ENCODE results near the gene PTPRH.
"Not testable (repeated sequence)": the region's sequence is repeated elsewhere in the genome, so short reads cannot be mapped to it uniquely, and the experiment has no call there.

Gene PTPRH

DNA sequence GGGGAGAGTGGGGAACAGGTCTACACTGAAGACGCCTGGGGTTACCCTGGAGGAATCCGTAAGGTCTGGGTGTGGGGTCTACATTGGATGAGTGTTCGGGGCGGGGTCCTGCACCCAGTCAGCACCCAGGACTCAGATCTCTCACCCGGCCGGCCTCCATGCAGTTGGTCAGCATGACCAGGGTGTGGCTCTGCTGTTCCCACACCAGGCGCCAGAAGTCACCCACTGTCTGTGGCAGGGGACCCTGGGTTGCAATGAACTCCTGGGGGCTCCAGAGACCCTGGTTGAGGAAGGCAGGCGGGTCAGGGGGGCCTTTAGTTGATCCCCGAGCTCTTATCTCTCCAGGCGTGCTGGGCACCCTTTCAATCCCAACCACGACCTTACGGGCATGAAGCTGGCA, 23.2 kb downstream of the PTPRH start:
- no peak for DNase-seq (ENCODE audit: low spot score)

DNA sequence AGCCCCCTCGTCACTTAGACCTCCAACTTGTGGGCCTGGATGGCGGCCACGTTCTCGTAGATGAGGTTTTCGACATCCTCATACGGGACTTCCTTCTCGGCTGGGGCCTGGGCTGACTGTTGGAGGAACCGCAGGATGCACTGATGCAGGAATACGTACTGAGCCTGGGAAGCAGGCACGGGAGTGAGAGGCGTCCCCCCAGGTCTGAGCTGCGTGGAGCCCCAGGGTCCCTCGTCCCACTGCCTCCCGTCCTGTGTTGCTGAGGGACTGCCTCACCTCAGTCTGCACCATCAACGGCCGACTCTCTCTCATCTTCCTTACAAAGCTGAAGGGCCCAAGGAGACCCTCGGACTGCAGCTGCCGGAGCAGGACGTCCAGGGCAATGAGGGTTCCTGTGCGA, 27.6 kb downstream of the PTPRH start:
- DNase-seq (ENCODE audit: low spot score) = no peak

DNA sequence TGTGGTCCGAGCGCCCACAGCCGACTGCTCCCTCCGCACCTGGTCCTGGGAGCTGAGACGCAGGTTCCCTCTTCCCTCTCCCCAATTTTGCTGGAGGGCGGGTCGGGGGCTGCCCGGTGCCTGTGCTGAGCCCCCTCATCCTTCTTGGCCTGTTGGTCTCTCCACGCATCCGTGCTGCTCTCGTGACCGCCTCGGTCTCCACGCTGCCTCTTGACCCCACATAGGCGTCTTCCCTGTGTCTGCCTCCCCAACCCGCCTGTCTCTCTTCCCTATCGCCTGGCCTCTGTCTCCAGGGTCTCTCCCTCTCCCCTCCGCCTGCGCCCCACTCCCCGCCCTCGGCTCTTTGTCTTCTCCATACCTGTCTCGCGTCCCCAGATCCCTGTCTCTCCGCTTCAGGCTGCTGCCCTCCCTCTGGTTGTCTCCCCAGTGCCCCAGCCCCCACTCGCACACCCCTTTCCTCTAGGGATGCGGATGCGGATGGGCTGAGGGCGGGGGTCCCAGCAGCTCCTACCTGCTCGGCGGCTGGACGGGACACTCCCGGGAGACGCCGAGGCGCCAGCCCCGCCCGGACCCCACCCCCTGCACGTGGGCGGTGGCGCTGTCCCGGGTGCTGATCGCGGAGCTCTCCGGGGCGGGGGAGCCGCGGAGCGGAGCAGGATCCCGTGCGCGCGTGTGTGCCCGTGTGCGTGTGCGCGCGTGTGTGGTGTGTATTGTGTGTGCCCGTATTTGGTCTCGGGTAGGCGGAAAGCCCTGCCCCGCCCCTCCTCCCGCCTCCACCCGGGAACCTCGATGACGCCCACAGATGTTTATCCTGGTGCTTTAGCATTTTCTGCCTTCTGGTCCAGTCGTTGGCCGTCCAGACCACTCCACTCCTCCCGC, 29.5 kb downstream of the PTPRH start, which contains the start of gene SYT5:
TSS of gene SYT5 (minus strand) at position 684 of the 879 bp plus-strand sequence. CDS start 1,248 bp downstream, outside the sequence.
- peak; percentile 85 for DNase-seq (ENCODE audit: low spot score)

DNA sequence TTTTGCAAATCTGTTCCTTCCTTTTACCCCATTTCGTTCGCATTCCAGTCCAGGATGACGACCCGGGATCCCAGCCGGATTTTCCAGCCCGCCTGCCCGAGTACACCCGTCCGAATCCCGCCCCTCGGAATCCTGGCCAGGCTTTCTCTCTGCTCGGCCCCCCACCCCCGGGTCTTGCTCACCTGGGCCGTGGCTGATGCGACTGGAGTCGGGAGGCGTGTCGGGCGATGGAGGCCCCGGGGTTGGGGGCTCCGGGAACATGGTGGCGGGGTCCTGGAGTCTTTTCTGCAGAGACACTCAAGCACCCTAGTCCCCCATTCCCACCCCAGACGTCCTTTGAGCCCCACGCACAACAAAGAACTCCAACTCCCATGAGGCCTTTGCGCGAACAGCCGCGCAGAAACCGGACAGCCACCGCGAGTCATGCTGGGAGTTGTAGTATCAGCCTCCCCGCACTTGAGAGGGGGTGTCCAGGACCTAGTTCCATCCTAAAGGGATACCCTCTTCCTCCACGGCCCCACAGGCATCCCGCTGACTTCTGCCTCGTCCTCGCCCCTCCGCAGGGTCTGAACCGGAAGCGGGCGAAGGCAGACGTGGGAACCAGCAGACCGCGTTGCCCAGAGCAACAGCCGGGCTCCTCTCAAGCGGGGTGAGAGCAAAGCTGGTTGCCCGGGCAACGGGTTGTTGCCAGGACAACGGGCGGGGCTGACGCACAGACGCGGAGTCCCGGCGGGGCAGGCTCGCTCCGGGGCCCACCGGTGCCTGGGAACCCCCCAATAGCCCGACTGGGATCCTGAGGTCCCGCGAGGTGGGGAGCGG, 30.3 kb downstream of the PTPRH start:
- peak; percentile 93 for DNase-seq (ENCODE audit: low spot score)

DNA sequence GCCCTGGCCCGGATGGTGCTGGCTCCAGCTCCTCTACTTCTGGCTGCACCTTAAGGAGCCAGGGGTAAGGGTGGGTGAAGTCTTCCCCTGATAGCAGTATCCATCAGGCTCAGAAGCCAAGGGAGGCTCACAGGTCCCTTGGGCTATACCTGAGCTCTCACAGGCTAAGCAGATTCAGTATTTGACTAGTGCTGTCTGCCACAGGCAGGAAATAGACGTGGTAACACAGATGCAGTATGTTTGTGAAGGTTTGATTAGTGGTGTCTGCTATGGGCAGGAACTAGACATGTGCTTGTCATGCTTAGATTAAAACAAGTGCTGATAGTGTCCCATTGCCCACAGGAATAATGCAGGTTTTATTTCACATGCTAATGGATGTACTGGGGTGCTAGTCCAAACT, 33.2 kb downstream of the PTPRH start:
- no peak for DNase-seq (ENCODE audit: low spot score)

DNA sequence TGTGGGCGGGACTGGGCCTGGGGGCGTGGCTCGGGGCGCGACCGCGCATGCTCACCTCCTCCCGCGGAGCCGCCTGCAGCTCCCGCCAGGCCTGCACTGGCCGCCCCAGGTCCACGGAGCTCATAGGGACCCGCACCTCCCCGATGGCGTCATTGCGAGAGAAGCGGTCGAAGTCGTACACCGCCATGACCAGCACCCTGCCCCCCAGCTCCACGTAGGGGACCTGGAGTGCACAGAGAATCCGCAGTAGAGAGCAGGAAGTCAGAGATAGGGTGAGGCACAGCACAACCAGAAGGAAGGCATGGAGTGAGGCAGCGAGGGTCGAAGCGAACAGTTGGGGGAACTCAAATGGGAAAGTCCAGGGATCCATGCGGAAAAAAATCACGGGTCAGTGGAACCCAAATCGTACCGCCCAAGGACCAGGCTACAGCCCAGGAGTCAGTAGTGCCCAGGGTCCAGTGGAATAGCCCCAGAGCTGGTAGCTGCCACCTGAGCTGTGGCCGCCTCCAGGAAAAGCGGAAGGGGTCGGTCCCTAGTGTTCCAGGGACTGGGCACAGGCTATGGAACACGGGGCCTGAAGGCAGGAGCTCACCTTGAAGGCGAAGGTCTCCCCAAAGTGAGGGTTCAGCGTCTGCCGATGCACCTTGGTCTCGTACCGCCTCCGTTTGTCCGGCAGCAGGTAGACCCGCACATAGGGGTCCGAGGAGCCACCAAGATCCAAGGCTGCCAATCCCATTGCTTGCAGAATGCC, 34.0 kb downstream of the PTPRH start:
- no peak for DNase-seq (ENCODE audit: low spot score)

DNA sequence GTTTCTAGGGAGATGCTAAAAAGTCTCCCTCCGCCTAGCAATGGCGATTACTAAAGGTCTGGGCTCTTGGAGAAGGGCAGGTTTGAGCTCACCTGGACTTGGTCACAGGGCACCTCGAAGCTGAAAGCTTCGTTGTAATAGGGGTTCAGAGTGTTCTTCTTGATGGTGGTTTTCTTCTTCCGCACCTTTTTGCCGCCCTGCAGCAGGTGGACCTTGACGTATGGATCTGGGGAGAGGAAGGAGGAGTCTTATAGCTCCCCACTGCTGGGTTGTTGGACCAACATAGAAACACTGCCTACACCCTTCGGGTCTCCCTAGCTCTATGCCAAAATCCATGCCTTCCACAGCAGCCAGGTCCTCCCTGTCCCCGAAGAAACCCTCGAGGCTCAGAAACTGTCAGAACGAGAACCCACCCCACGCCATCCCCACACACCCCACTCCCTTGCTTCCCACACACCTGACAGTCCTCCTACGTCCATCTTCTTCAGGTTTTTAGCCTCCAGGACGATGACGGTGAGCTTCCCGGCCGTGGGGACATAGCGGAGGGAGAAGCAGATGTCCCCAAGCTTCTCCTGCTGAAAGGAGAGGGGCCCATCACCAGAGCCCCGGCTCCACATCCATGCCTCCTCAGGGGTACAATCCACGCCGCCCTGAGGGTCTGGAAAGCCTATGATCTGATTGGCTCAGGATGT, 34.7 kb downstream of the PTPRH start:
- DNase-seq (ENCODE audit: low spot score) = no peak

DNA sequence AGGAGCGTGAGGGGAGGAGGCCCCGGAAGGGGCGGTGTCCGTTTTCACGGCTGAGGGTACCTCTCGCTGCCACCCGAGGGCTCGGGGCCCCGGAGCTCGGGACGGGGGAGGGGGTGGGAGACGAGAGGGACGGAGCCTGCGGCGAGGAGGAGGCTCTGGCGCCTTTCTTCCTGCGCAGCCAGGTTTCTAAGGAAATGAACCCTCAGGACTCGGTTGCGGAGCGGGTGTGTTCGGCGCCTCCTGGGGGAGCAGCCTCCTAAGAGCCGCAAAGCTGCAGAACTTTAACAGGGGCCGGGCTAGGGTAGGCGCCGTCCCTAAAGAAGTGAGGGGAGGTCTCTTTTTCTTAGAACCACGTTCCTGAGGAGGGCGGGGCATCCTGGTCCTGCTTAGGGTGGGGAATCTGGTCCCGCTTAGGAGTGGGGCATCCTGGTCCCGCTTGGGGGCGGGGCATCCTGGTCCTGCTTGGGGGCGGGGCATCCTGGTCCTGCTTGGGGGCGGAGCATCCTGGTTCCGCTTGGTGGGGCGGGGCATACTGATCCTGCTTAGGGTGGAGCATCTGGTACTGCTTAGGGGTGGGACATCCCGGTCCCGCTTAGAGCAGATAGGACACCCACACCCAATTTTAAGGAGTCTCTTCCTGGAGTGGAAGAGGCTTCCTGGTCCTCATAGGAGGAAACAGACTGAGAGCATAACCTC, 35.4 kb downstream of the PTPRH start:
- peak; percentile 93 for DNase-seq (ENCODE audit: low spot score)

DNA sequence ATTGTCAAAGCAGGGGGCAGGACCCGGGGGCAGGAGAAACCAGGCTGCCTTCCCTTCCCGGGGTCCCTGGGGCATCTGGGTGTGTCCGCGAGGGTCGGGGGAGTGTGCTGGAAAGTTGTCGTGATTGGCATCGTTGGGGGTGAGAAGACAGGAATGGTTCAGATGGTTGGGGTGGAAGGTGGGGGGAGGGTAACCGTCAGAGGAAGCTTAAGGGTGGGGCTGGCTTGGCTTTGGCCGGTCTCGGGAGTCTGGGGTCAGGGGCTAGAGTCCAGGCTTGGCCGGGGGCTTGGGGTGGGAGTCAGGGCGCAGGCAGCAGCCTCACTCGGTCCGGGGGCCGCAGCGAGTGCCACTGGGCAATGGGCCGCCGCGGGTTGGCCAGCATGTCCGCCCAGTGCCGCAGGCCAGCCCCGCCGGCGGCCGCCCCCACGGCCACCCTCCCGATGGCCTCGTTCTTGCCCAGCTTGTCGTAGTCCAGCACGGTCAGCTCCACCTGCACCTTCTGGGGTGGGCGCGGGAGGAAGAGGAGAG, 36.1 kb downstream of the PTPRH start:
- no peak for DNase-seq (ENCODE audit: low spot score)

DNA sequence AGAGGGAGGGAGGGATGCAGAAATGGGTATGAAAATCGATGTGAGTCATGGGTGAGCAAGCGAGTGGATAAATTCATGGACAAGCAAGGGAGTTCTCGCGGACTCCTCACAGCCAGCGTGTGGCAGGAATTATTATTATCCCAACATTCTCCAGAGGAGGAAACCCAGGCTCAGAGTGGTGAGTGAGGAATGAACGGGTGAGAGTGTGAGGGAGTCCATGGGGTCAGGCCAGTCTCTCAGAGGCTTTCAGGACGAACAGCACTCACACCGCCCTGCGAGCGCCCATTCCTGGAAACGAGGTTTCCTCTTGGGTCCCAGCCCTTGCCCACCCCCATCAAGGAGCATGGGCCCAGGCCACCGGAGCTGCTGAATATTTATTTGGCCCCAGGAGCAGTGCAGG, 36.6 kb downstream of the PTPRH start:
- DNase-seq (ENCODE audit: low spot score) = peak; percentile 80

DNA sequence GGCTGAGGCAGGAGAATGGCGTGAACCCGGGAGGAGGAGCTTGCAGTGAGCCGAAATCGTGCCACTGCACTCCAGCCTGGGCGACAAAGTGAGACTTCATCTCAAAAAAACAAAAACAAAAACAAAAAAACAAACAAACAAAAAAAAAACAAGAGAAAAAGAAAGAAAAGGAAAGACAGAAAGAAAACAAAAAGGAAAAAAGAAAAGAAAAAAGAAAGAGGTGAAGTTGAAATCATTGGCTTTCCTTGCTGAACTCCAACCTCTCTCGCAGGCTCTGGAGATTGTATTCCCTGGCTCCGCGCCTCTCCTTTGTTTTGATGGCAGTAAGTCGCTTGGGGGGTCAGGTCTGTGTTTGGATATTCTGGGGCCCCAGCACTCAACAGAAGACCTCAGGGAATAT, 37.0 kb downstream of the PTPRH start:
- DNase-seq (ENCODE audit: low spot score) = not testable (repeated sequence)

DNA sequence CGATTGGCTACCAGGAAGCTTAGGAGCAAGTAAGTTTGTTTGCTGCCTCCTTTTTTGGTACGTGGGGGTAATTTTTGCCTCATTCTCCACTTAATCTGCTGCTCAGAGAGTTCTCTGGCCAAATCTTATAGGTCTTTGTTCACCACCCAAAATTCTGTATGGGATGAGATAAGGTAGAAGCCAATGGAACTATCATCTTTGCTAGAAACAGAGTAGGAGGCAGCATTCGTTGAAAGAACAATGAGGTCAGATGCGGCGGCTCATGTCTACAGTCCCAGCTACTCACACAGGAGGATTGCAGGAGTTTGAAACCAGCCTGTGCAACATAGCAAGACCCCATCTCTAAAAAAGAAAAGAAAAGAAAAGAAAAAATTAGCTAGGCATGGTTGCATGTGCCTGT, 37.9 kb downstream of the PTPRH start:
- DNase-seq (ENCODE audit: low spot score) = no peak

DNA sequence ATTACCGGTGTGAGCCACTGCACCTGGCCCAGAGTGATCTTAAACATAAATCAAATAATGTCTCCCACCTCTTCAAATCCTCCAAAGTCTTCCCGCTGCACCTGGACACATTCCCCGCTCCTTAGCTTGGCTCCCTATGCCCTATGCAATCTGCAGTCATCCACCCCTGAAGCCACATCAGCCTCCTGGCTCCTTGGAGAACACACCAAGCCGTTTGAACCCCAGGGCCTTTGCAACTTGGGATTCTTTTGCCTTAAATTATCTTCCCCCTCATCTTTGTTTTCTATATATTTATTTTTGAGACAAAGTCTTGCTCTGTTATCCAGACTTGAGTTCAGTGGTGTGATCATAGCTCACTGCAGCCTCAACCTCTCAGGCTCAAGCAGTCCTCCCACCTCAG, 40.2 kb downstream of the PTPRH start:
- DNase-seq (ENCODE audit: low spot score) = no peak

DNA sequence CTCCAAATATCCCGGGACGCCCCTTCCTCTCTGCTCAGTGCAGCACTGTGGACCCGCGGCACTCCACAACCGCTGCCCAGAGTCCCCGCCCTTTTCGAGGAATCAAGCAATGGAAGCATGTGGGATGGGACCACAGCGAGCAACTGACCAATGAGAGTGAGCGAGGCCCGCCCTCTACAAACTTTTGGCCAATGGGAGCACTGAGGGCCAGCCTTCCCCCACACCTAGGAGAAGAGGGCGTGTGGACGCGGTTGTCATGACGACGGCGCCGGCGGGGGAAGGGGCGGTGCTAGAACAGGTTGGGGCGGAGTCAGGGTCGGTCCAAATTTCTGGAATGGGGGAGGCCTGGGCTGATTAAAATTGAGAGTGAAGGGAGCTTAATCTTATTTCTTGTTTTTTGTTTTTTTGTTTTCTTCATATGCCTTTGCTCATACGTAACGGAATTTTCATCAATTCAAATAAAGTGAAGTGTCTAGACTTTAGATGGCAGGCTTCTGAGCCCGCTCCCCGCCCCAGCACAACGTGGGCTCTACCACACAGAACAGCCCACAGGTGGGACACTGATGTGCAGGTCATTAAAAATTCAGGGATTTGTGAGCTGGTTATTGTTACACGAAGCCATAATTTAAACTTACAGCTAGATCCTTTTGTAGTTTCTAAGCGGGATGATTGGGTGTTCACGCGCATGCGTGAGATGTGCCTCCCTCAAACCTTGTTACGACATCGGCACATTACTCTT, 42.6 kb downstream of the PTPRH start, which contains the start of gene DNAAF3:
TSS of gene DNAAF3 (minus strand) at position 84 of the 739 bp plus-strand sequence. CDS start 200 bp downstream, outside the sequence.
- DNase-seq (ENCODE audit: low spot score) = peak; percentile 100

DNA sequence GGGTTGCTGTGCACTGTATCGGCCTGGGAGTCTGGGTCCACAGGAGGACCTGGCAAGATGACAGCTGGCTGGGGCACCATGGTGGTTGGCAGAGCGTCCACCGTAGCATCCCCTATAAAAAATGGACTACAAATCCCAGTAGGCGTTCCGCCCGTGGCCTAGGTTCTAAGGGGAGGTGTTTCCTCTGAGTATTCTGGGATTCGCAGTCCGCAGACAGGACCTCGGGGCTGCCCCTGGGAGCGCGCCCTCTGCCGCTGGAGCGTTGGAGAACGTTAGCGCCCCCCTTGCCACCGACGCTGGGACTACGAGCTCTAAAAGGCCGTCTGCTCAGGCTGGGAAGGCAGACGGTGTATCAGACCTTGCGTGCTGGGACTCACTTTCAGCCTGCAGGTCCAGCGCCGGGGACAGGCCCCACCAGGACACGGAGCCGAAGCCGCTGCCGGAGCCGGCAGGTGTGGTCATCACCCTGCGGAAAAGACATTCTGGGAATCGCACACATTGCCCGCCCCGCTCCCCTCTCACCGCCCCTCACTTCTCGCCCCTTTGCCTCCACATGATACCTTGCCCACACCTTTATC, 43.3 kb downstream of the PTPRH start:
- DNase-seq (ENCODE audit: low spot score) = peak; percentile 79

DNA sequence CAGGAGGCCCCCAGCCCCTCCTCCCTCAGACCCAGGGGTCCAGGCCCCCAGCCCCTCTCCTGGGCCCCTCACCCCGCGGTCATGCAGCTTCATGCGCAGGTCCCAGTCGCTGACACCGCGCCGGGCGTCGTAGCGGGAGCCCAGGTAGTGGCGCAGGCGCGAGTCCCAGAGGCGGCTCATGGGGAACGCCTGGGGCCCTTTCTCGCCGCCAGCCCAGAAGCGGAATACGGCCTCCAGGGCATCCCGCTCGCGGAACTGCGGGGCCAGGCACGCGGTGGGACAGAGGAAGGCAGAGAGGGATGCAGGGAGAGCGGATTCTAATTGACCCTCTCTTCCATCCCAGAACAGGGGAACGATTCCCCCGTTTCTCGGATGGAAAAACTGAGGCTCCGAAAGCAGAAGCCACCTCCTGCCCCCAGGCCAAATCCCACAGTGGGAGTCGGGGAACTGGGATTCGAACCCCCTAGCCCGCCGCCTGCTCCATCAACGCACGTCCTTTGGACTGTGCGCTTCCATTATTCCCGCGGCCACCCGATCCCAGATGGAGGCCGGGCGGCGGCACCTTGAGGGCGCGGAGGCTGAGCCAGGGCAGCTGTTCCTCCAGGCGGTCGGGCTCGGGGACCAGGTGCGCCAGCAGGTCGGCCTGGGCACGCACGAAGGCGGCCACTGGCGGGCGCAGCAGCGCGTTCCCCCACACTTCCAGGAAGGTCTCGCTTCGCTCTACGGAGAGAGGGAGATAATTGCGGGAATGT, 47.6 kb downstream of the PTPRH start:
- no peak for DNase-seq (ENCODE audit: low spot score)

DNA sequence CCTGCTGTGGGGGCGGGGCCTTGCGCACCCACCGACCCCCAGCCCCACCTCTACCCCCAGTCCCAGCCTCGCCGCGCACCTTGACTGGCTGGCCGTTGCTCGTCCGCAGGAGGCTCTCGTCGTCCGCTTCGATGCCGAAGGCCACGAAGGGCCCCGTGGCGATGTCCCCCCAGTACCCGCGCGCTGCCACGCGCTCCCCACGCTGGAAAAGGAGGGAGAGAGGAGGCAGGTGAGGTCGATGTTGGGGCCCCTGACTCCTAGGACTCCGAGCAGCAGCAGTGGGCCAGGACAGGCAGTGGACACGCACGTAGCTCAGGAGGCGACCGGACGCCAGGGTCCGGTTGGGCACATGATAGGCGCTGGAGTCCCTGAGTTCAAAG, 48.3 kb downstream of the PTPRH start:
- DNase-seq (ENCODE audit: low spot score) = no peak

DNA sequence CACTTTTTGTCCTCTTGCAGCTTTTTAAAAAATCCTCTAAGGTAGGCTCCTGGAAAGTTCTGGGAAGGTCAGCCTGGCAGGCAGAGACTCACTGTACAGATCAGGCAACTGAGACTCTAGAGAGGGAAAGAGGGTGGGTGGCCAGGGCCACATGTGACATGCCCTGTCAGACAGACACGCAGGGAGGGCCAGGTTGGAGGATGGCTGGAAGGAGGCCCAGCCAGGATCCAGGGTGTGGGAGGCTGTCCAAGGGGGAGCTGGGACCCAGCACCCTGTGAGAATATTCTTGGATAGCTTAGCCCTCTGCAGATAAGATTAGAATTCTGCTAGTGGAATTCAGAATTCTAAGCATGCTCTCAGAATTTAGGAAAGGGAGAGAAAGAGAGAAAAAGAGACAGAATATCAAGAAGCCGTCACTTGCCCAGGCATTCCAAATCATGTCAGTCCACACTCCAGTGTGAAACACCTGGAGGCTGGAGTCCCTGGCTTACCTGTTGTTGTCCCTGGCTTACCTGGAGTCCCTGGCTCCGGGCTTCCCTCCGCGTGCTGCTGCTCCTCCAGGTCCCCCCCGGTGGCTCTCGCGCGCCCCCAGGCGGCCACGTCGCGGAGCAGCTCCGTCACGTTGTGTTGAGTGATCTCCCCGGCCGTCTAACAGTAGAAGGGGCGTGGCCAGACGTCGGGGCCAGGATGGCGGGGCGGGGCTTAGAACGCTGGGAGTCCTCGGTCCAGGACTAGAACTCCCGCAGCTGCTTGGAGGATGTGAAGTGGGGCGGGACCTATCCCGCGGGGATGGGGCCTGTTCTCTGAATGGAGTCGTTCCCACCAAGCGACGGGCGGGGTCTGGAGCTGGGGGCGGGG, 48.9 kb downstream of the PTPRH start:
- peak; percentile 96 for DNase-seq (ENCODE audit: low spot score)
